Stimulated activated CD8-positive, alpha-beta memory T cell treated with anti-CD3 and anti-CD28 coated beads, Interleukin-12 subunit alpha, Interleukin-12 subunit beta, amount 100 ng/mL, for 24 hours (primary cell): ENCODE data around the gene ELMO3.

Source experiments
- DNase-seq: peaks from one replicate; pipeline ENCODE4 v3.0.0-alpha.2; 2020; ENCODE audit errors: extremely low read depth

Gene ELMO3

GRCh38 chr16:67183284-67183626 is 15.7 kb upstream of the ELMO3 start:
- DNase-seq, result no peak

GRCh38 chr16:67183627-67184452 is 15.1 kb upstream of the ELMO3 start, which contains the start of gene MATCAP1:
Gene MATCAP1 (minus strand): TSS chr16:67183963. CDS start chr16:67180610, 3,353 bp downstream.
- DNase-seq, result peak; percentile 79

- DNase-seq, result no peak
Observed at GRCh38 chr16:67184453-67184994, 14.4 kb upstream of the ELMO3 start.

GRCh38 chr16:67184995-67185650 is 13.8 kb upstream of the ELMO3 start:
- DNase-seq, result peak; percentile 62

- no peak for DNase-seq
Observed at GRCh38 chr16:67185651-67186134, 13.2 kb upstream of the ELMO3 start.

- no peak for DNase-seq
Observed at GRCh38 chr16:67186550-67186950, 12.4 kb upstream of the ELMO3 start.

- DNase-seq, result no peak
Observed at GRCh38 chr16:67187175-67187890, 11.6 kb upstream of the ELMO3 start.

GRCh38 chr16:67188323-67188722 is 10.6 kb upstream of the ELMO3 start:
- no peak for DNase-seq

- DNase-seq, result no peak
Observed at GRCh38 chr16:67188798-67189197, 10.1 kb upstream of the ELMO3 start.

- DNase-seq, result no peak
Observed at GRCh38 chr16:67190041-67190440, 8.9 kb upstream of the ELMO3 start, which contains the start of gene EXOC3L1. Gene EXOC3L1 (minus strand): TSS chr16:67190136. CDS start chr16:67189676, 460 bp downstream.

GRCh38 chr16:67190448-67191399 is 8.2 kb upstream of the ELMO3 start:
- no peak for DNase-seq

GRCh38 chr16:67191411-67191994 is 7.4 kb upstream of the ELMO3 start:
- no peak for DNase-seq

GRCh38 chr16:67191995-67192681 is 6.8 kb upstream of the ELMO3 start, which contains the start of gene E2F4:
Gene E2F4 (plus strand): TSS chr16:67192155. CDS start chr16:67192228, 73 bp downstream.
- peak; percentile 70 for DNase-seq

- no peak for DNase-seq
Observed at GRCh38 chr16:67192781-67193361, 6.1 kb upstream of the ELMO3 start.

- DNase-seq, result no peak
Observed at GRCh38 chr16:67193536-67193935, 5.4 kb upstream of the ELMO3 start.

GRCh38 chr16:67194260-67194659 is 4.7 kb upstream of the ELMO3 start:
- DNase-seq, result no peak

GRCh38 chr16:67195676-67196075 is 3.3 kb upstream of the ELMO3 start:
- DNase-seq, result no peak

GRCh38 chr16:67196881-67197280 is 2.0 kb upstream of the ELMO3 start:
- no peak for DNase-seq

- DNase-seq, result no peak
Observed at GRCh38 chr16:67197704-67198103, 1.2 kb upstream of the ELMO3 start.
